OCI-LY1 (cell line): ENCODE data around the gene MPZL3.

Source experiments
- H2AFZ ChIP-seq: fragments of 200-600 bp; sonication (generic), shearing (Covaris generic); 2 replicates; pipeline ENCODE4 v1.6.0; 2014; ENCODE audit warnings: antibody characterized with exemption, mild to moderate bottlenecking, low read length
- H3F3A ChIP-seq: fragments of 200-600 bp; sonication (generic), shearing (Covaris generic); 2 replicates; pipeline ENCODE4 v1.6.0; 2014; ENCODE audit warnings: mild to moderate bottlenecking, antibody characterized with exemption, low read length, moderate library complexity; ENCODE audit not compliant: insufficient read depth
- H3K27ac ChIP-seq: fragments of 200-600 bp; sonication (generic); 2 replicates; pipeline ENCODE4 v1.5.1; 2014; ENCODE audit warnings: low read length, mixed run types, mild to moderate bottlenecking, low read depth; ENCODE audit not compliant: poor library complexity, severe bottlenecking
- H3K27me3 ChIP-seq: fragments of 200-600 bp; sonication (generic); 2 replicates; pipeline ENCODE4 v1.6.0; 2014; ENCODE audit warnings: antibody characterized with exemption, mild to moderate bottlenecking, low read length, moderate library complexity; ENCODE audit not compliant: insufficient read depth
- H3K36me3 ChIP-seq: fragments of 200-600 bp; sonication (generic); 2 replicates; pipeline ENCODE4 v1.6.1; 2014; ENCODE audit warnings: mild to moderate bottlenecking, antibody characterized with exemption, low read length, moderate library complexity, mixed read lengths; ENCODE audit not compliant: insufficient read depth
- H3K4me1 ChIP-seq: fragments of 200-600 bp; sonication (generic); 2 replicates; pipeline ENCODE4 v1.5.1; 2014; ENCODE audit warnings: mild to moderate bottlenecking, low read length, moderate library complexity; ENCODE audit not compliant: insufficient read depth, severe bottlenecking
- H3K4me2 ChIP-seq: fragments of 200-600 bp; sonication (generic), shearing (Covaris generic); 2 replicates; pipeline ENCODE4 v1.6.1; 2014; ENCODE audit warnings: low read length
- H3K4me3 ChIP-seq: fragments of 200-600 bp; sonication (generic); 2 replicates; pipeline ENCODE4 v1.5.1; 2014; ENCODE audit warnings: low read length, low read depth, mild to moderate bottlenecking, mixed read lengths; ENCODE audit not compliant: poor library complexity, severe bottlenecking
- H3K79me2 ChIP-seq: fragments of 200-600 bp; shearing (Covaris generic); 2 replicates; pipeline ENCODE4 v1.6.1; 2016; ENCODE audit warnings: mixed run types, low read length, mixed read lengths; ENCODE audit not compliant: insufficient read depth
- H3K9ac ChIP-seq: fragments of 200-600 bp; sonication (generic), shearing (Covaris generic); 2 replicates; pipeline ENCODE4 v1.6.1; 2014; ENCODE audit warnings: mild to moderate bottlenecking, low read length, mixed read lengths
- H3K9me2 ChIP-seq: fragments of 200-600 bp; sonication (generic), shearing (Covaris generic); 2 replicates; pipeline ENCODE4 v1.6.1; 2014; ENCODE audit warnings: low read depth, mild to moderate bottlenecking, low read length, mixed read lengths
- H3K9me3 ChIP-seq: fragments of 200-600 bp; shearing (Covaris generic); 2 replicates; pipeline ENCODE4 v1.6.1; 2014; ENCODE audit warnings: low read length, mixed read lengths
- H4K20me1 ChIP-seq: fragments of 200-600 bp; sonication (generic), shearing (Covaris generic); 2 replicates; pipeline ENCODE4 v1.6.0; 2016; ENCODE audit warnings: mild to moderate bottlenecking, low read length; ENCODE audit not compliant: insufficient read depth
- EZH2 ChIP-seq: fragments of 200-600 bp; sonication (generic), shearing (Covaris generic); IDR thresholded peaks from 2 replicates; pipeline ENCODE4 v1.8.0; 2017; ENCODE audit warnings: borderline replicate concordance, mixed run types, mild to moderate bottlenecking, antibody characterized with exemption, low read length, moderate library complexity, mixed read lengths
- TF ChIP-seq, protein P1 (sequence below): fragments of 200-600 bp; sonication (generic), shearing (Covaris generic); IDR thresholded peaks from 2 replicates; pipeline ENCODE4 v1.5.1; 2017; ENCODE audit warnings: mild to moderate bottlenecking, antibody characterized with exemption, low read length, moderate library complexity, mixed read lengths

Gene MPZL3

DNA sequence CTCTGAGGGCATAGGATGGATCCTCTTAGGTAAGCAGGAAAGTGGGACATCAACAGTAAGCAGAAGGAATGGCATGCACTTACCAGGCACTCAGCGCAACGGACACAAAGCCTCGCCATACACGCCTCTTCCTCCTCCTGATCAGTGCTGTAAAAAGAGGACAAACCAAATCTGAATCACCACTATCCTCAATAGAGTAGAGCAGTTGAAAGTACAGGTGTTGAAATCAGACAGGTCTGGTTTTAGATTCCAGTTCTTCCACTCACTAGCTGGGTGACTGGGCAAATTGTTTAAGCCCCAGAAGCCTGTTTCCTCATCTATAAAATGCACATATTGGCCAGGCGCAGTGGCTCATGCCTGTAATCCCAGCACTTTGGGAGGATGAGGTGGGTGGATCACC, 18.8 kb downstream of the MPZL3 start:
- H3K4me1 ChIP-seq: peaks cover 12% of the 10 kb centered on the region
- no peaks in the 10 kb centered on the region for H3K9me3 ChIP-seq
- H3K4me3 ChIP-seq: no peak overlapping the region
- H3K36me3 ChIP-seq: no peaks in the 10 kb centered on the region
- H2AFZ ChIP-seq: no peak overlapping the region
- H3K79me2 ChIP-seq: no peaks in the 10 kb centered on the region
- H3F3A ChIP-seq: no peaks in the 10 kb centered on the region
- no peak overlapping the region for H3K9ac ChIP-seq
- H3K9me2 ChIP-seq: no peaks in the 10 kb centered on the region
- no peaks in the 10 kb centered on the region for H4K20me1 ChIP-seq
- H3K4me2 ChIP-seq: no peak overlapping the region
- H3K27me3 ChIP-seq: no peaks in the 10 kb centered on the region
- no peak overlapping the region for H3K27ac ChIP-seq
- TF ChIP-seq, protein P1, sequence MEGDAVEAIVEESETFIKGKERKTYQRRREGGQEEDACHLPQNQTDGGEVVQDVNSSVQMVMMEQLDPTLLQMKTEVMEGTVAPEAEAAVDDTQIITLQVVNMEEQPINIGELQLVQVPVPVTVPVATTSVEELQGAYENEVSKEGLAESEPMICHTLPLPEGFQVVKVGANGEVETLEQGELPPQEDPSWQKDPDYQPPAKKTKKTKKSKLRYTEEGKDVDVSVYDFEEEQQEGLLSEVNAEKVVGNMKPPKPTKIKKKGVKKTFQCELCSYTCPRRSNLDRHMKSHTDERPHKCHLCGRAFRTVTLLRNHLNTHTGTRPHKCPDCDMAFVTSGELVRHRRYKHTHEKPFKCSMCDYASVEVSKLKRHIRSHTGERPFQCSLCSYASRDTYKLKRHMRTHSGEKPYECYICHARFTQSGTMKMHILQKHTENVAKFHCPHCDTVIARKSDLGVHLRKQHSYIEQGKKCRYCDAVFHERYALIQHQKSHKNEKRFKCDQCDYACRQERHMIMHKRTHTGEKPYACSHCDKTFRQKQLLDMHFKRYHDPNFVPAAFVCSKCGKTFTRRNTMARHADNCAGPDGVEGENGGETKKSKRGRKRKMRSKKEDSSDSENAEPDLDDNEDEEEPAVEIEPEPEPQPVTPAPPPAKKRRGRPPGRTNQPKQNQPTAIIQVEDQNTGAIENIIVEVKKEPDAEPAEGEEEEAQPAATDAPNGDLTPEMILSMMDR: no peak
- TF ChIP-seq EZH2: no peak

DNA sequence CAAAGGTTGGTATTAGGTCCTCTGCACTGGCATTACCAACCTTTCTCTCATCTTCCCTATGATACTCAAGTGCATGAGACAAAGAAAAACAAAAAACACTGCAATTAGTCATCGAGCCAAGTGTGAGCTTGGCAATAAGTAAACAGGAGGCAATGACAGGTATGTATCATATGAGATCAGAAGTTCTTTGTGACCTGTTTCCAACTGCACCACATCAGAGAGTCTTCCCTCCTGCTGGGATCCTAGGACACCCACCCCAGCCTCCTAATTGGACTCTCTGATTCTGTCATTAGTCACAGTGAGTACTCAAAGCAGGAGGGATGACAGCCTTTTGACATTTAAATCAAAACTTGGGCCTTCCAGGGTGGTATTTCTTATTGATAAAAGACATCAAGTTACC, 19.5 kb downstream of the MPZL3 start:
- H3K9me2 ChIP-seq: no peaks in the 10 kb centered on the region
- no peaks in the 10 kb centered on the region for H3K9me3 ChIP-seq
- no peak overlapping the region for H3K4me3 ChIP-seq
- no peaks in the 10 kb centered on the region; the same call in 1 of the 2 replicates for H3K36me3 ChIP-seq
- H3K27ac ChIP-seq: no peak overlapping the region
- no peaks in the 10 kb centered on the region for H3K27me3 ChIP-seq
- H2AFZ ChIP-seq: no peak overlapping the region
- H3K9ac ChIP-seq: no peak overlapping the region
- H3F3A ChIP-seq: no peaks in the 10 kb centered on the region; the same call in 1 of the 2 replicates
- H3K4me2 ChIP-seq: no peak overlapping the region
- no peaks in the 10 kb centered on the region for H4K20me1 ChIP-seq
- no peaks in the 10 kb centered on the region for H3K79me2 ChIP-seq
- H3K4me1 ChIP-seq: peaks cover 19% of the 10 kb centered on the region
- TF ChIP-seq EZH2: no peak
- TF ChIP-seq, protein P1: no peak

DNA sequence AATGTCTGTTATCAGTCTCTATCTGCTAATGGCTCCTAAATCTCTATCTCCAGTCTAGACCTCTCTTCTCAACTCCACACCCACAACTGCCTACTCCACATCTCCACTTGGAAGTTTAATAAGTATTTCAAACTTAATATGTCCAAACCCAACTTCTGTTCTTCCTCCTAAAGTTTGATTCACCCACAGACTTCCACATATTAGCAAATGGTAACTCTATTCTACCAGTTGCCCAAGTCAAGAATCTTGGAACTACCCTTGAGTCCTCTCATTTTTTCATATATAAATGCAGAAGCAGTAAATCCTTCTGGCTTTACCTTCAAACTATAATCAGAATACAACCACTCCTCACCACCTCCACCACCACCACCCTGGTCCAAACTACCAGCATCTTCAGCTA, 20.7 kb downstream of the MPZL3 start:
- no peak overlapping the region for H3K4me2 ChIP-seq
- H3K9me2 ChIP-seq: no peaks in the 10 kb centered on the region
- H3F3A ChIP-seq: no peaks in the 10 kb centered on the region; the same call in 1 of the 2 replicates
- no peak overlapping the region for H2AFZ ChIP-seq
- H3K79me2 ChIP-seq: no peaks in the 10 kb centered on the region
- no peaks in the 10 kb centered on the region; the same call in none of the 2 replicates for H3K36me3 ChIP-seq
- no peaks in the 10 kb centered on the region for H3K9me3 ChIP-seq
- no peaks in the 10 kb centered on the region for H4K20me1 ChIP-seq
- H3K4me3 ChIP-seq: no peak overlapping the region
- H3K9ac ChIP-seq: no peak overlapping the region
- no peak overlapping the region for H3K27ac ChIP-seq
- H3K27me3 ChIP-seq: no peaks in the 10 kb centered on the region
- peaks cover 31% of the 10 kb centered on the region for H3K4me1 ChIP-seq
- TF ChIP-seq, protein P1: no peak
